HG02623 (cell line): ENCODE data around the gene KLK11.

Source experiments
- ATAC-seq: cut with Tn5 transposase; IDR thresholded peaks from one replicate; pipeline ENCODE4 v1.9.1; 2021; ENCODE audit warnings: moderate library complexity; ENCODE audit not compliant: unreplicated experiment

KLK11 gene

DNA sequence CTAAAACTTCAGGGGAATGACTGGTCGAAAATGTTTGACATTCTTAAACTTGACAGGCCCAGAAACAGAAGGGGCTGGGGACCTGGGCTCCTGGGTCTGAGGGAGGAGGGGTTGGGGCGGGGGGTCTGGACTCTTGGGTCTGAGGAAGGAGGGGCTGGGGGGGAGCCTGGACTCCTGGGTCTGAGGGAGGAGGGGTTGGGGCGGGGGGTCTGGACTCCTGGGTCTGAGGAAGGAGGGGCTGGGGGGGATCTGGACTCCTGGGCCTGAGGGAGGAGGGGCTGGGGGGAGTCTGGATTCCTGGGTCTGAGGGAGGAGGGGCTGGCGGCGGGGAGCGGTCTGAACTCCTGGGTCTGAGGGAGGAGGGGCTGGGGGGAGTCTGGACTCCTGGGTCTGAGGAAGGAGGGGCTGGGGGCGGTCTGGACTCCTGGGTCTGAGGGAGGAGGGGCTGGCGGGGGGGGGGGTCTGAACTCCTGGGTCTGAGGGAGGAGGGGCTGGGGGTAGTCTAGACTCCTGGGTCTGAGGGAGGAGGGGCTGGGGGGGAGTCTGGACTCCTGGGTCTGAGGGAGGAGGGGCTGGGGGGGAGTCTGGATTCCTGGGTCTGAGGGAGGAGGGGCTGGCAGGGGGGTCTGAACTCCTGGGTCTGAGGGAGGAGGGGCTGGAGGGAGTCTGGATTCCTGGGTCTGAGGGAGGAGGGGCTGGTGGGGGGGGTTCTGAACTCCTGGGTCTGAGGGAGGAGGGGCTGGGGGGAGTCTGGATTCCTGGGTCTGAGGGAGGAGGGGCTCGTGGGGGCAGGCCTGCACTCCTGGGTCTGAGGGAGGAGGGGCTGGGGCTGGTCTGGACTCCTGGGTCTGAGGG is 51.5 kb downstream of the KLK11 start:
- no peak for ATAC-seq

DNA sequence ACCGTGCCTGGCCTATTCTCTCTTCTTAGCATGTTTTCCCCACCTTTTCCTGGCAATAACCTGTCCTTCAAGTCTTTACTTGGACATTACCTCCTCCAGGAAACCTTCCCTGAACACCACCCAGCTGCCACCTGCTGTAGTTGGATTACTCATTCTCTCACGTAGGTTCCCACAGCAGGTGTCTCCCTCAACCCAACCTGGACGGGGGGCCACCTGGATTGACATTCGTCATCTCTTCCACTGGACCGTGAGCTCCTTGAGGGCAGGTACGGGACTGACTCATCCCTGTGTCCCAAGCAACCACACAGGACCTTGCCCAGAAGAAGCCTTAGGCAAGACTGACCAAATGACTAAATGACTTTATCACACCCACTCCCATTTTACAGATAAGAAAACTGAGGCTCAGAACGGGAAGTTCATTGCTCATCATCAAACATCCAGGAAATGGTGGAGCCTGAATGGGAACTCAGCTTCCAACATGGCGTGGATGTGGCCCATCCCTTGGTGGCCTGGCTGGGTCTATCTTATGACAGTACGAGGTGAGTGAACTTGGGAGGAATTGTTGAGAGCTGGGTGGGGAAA is 53.5 kb downstream of the KLK11 start:
- ATAC-seq, result no peak
